Loucy (cell line): ENCODE data around the gene BEND7.

Source experiments
- H2AFZ ChIP-seq: fragments of 200-600 bp; sonication (generic); 2 replicates; pipeline ENCODE4 v1.6.0; 2016; ENCODE audit warnings: antibody characterized with exemption, mild to moderate bottlenecking, low read length, moderate library complexity
- H3F3A ChIP-seq: fragments of 200-600 bp; 2 replicates; pipeline ENCODE4 v1.6.0; 2016; ENCODE audit warnings: antibody characterized with exemption, low read depth, mild to moderate bottlenecking
- H3K27me3 ChIP-seq: fragments of 200-600 bp; sonication (generic); 2 replicates; pipeline ENCODE4 v1.6.1; 2014; ENCODE audit warnings: low read length, mild to moderate bottlenecking; ENCODE audit not compliant: insufficient read depth, poor library complexity, severe bottlenecking
- H3K36me3 ChIP-seq: fragments of 200-600 bp; sonication (generic); 2 replicates; pipeline ENCODE4 v1.6.1; 2016; ENCODE audit warnings: low read length; ENCODE audit not compliant: insufficient read depth
- H3K4me1 ChIP-seq: fragments of 200-600 bp; sonication (generic); 2 replicates; pipeline ENCODE4 v1.5.1; 2014; ENCODE audit warnings: low read length, mild to moderate bottlenecking; ENCODE audit not compliant: insufficient read depth, poor library complexity, severe bottlenecking
- H3K4me2 ChIP-seq: fragments of 200-600 bp; sonication (generic); 2 replicates; pipeline ENCODE4 v1.6.0; 2014; ENCODE audit warnings: antibody characterized with exemption, low read length, low read depth, mild to moderate bottlenecking; ENCODE audit not compliant: poor library complexity, severe bottlenecking
- H3K4me3 ChIP-seq: fragments of 200-600 bp; sonication (generic); 2 replicates; pipeline ENCODE4 v1.5.1; 2014; ENCODE audit warnings: low read length, mild to moderate bottlenecking, mixed read lengths; ENCODE audit not compliant: poor library complexity, severe bottlenecking
- H3K79me2 ChIP-seq: fragments of 200-600 bp; sonication (generic); 2 replicates; pipeline ENCODE4 v1.6.1; 2014; ENCODE audit warnings: low read length; ENCODE audit not compliant: insufficient read depth
- H3K9ac ChIP-seq: fragments of 200-600 bp; sonication (generic); 2 replicates; pipeline ENCODE4 v1.6.0; 2014; ENCODE audit warnings: mild to moderate bottlenecking, low read depth, low read length, moderate library complexity; ENCODE audit not compliant: poor library complexity, severe bottlenecking
- H3K9me2 ChIP-seq: fragments of 200-600 bp; sonication (generic); replicated peaks from 2 replicates; pipeline ENCODE4 v1.6.1; 2016; ENCODE audit warnings: low read depth, low read length, mixed read lengths
- H3K9me3 ChIP-seq: fragments of 200-600 bp; sonication (generic); 2 replicates; pipeline ENCODE4 v1.6.1; 2014; ENCODE audit warnings: mild to moderate bottlenecking, antibody characterized with exemption, low read length, low read depth; ENCODE audit not compliant: insufficient read depth
- H4K20me1 ChIP-seq: fragments of 200-600 bp; sonication (generic); 2 replicates; pipeline ENCODE4 v1.6.0; 2014; ENCODE audit warnings: antibody characterized with exemption, low read length, mild to moderate bottlenecking; ENCODE audit not compliant: insufficient read depth, poor library complexity, severe bottlenecking
- EZH2phosphoT487 ChIP-seq: fragments of 200-600 bp; IDR thresholded peaks from 2 replicates; pipeline ENCODE4 v1.6.1; 2018; ENCODE audit warnings: antibody characterized with exemption, mild to moderate bottlenecking, moderate library complexity, borderline replicate concordance
- TF ChIP-seq, protein P1 (sequence below): fragments of 200-600 bp; sonication (generic); conservative IDR thresholded peaks from 2 replicates; pipeline ENCODE4 v1.5.1; 2014; ENCODE audit warnings: mild to moderate bottlenecking, antibody characterized with exemption, low read length

The BEND7 gene

DNA sequence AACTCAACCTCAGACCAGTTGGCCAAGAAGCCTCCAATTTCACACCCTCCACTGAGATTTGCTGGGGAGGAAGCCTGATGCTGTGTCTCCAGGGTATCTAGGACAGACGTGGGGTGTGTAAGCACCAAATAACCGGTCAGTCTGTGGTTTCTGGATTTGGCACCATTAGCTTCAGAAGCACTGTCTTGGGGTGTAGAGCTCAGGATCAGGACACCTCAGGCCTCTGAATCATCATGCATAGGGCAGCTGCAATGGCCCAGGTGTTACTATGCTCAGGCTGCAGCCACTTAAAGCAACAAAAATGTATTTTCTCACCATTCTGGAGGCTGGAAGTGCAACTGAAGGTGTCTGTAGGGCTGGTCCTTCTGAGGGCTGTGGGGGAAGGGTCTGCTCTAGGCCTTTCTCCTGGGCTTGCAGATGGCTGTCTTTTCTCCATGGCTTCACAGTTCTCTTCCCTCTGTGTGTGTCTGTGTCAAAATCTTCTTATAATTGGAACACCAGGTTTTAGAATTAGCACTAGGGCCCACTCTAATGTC is 107.4 kb downstream of the BEND7 start:
- Histone ChIP-seq H2AFZ (no peak overlapping the region), H3K4me1 (no peaks in the 10 kb centered on the region), H3K27me3 (no peaks in the 10 kb centered on the region), H3K9me2 (no peaks in the 10 kb centered on the region), H3K79me2 (no peaks in the 10 kb centered on the region), H3K9me3 (no peaks in the 10 kb centered on the region), H3K4me3 (no peak overlapping the region), H3K9ac (no peak overlapping the region), H3F3A (no peaks in the 10 kb centered on the region), H3K36me3 (no peaks in the 10 kb centered on the region), H4K20me1 (no peaks in the 10 kb centered on the region), H3K4me2 (no peak overlapping the region)
- TF ChIP-seq, protein P1, sequence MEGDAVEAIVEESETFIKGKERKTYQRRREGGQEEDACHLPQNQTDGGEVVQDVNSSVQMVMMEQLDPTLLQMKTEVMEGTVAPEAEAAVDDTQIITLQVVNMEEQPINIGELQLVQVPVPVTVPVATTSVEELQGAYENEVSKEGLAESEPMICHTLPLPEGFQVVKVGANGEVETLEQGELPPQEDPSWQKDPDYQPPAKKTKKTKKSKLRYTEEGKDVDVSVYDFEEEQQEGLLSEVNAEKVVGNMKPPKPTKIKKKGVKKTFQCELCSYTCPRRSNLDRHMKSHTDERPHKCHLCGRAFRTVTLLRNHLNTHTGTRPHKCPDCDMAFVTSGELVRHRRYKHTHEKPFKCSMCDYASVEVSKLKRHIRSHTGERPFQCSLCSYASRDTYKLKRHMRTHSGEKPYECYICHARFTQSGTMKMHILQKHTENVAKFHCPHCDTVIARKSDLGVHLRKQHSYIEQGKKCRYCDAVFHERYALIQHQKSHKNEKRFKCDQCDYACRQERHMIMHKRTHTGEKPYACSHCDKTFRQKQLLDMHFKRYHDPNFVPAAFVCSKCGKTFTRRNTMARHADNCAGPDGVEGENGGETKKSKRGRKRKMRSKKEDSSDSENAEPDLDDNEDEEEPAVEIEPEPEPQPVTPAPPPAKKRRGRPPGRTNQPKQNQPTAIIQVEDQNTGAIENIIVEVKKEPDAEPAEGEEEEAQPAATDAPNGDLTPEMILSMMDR: no peak
- no peak for TF ChIP-seq EZH2phosphoT487

DNA sequence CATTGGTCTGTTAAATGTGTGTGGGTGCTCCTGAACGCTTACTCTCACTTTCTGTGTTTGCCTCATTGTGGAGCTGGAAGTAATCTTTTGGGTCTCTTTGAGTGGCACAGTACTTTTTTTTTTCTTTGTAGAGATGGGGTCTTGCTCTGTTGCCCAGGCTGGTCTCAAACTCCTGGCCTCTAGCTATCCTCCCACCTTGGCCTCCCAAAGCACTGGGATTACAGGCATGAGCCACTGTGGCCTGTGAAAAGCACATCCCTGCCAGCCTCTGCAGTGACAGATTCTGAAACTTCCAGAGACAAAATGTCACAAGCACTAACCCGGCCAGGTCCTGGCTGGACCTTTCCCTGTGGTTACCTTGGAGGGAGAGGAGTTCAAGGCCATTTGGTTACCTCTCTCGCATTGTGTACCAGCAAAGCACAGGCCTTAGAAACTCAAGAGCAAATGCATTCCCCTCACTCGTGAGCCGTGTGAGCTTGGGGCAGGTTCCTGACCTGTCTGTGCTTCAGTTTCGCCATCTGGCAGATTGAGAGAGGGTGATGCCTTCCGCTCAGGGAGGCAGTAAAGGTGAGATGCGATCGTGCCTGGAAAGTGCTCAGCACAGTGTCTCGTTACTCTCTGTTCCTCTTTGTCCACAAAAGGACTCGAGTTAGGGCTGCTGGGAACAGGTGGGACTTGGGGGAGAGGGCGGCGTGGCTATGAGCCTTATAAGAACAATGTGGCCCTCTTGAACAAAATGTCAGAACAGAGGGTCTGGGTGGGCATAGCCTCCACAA is 108.1 kb downstream of the BEND7 start:
- H3K79me2 ChIP-seq: no peaks in the 10 kb centered on the region
- no peak for TF ChIP-seq EZH2phosphoT487
- TF ChIP-seq, protein P1: no peak
- no peaks in the 10 kb centered on the region for H4K20me1 ChIP-seq
- H3K27me3 ChIP-seq: no peaks in the 10 kb centered on the region
- H3K9me2 ChIP-seq: no peaks in the 10 kb centered on the region
- no peaks in the 10 kb centered on the region for H3K9me3 ChIP-seq
- H3F3A ChIP-seq: no peaks in the 10 kb centered on the region
- no peak overlapping the region for H2AFZ ChIP-seq
- H3K4me3 ChIP-seq: no peak overlapping the region
- H3K9ac ChIP-seq: no peak overlapping the region
- H3K4me2 ChIP-seq: no peak overlapping the region
- no peaks in the 10 kb centered on the region for H3K4me1 ChIP-seq
- H3K36me3 ChIP-seq: no peaks in the 10 kb centered on the region

DNA sequence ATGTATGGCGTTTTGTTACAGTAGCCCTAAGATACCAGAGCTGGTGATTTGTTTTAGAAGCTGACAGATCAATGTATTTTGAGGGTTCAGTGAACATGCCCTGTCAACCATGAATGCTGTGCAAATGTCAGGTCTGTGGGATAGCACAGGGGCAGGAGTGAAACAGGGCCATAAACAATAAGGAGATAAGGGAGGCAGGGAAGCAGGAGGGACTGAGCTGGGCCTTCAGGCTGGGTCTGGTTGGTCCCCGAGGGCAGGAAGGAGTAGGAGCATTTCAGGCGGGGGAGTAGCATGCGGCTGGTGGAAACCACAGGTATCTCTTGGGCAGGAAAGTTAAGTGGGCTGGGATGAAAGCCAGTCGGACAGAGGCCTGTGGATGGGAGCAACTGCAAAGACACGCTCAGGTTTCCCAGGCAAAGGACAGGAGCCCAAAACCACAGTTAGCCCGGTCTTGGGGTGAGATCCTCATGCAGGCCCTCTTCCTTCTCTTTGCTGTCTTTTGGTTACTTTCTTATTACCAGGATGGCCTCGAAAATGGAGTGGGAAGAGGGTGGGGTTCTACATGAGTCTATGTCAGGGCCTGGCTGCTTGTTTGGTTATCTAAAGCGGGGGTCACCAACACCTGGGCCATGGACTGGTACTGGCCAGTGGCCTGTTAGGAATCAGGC is 111.2 kb downstream of the BEND7 start:
- Histone ChIP-seq H3K9ac (no peak overlapping the region), H2AFZ (no peak overlapping the region), H3K27me3 (no peaks in the 10 kb centered on the region), H4K20me1 (no peaks in the 10 kb centered on the region), H3K9me3 (no peaks in the 10 kb centered on the region), H3F3A (no peaks in the 10 kb centered on the region), H3K79me2 (no peaks in the 10 kb centered on the region), H3K4me2 (no peak overlapping the region), H3K4me1 (no peaks in the 10 kb centered on the region), H3K4me3 (no peak overlapping the region), H3K36me3 (no peaks in the 10 kb centered on the region), H3K9me2 (no peaks in the 10 kb centered on the region)
- TF ChIP-seq EZH2phosphoT487: no peak
- TF ChIP-seq, protein P1: no peak
